Measurements from ENCODE around the gene RAET1L.
"Not testable (repeated sequence)": the region's sequence is repeated elsewhere in the genome, so short reads cannot be mapped to it uniquely, and the experiment has no call there.

Gene RAET1L

GRCh38 chr6:150044621-150045145, 19.4 kb upstream of the RAET1L start:
- no peak for DNase-seq (ENCODE audit: low read depth, low spot score)

- DNase-seq (ENCODE audit: low read depth, low spot score) = no peak
Observed at GRCh38 chr6:150043501-150044412, 18.4 kb upstream of the RAET1L start.

- no peak for DNase-seq (ENCODE audit: low read depth, low spot score)
Observed at GRCh38 chr6:150043096-150043495, 17.8 kb upstream of the RAET1L start.

GRCh38 chr6:150038202-150039062, 13.1 kb upstream of the RAET1L start:
- DNase-seq (ENCODE audit: low read depth, low spot score) = no peak

- no peak for DNase-seq (ENCODE audit: low read depth, low spot score)
Observed at GRCh38 chr6:150037526-150038201, 12.3 kb upstream of the RAET1L start.

- DNase-seq (ENCODE audit: low read depth, low spot score) = no peak
Observed at GRCh38 chr6:150036081-150036480, 10.7 kb upstream of the RAET1L start.

- DNase-seq (ENCODE audit: low read depth, low spot score) = no peak
Observed at GRCh38 chr6:150033207-150033771, 8.0 kb upstream of the RAET1L start.

GRCh38 chr6:150032598-150032997, 7.3 kb upstream of the RAET1L start:
- no peak for DNase-seq (ENCODE audit: low read depth, low spot score)

- DNase-seq (ENCODE audit: low read depth, low spot score) = no peak
Observed at GRCh38 chr6:150030611-150031010, 5.3 kb upstream of the RAET1L start.

GRCh38 chr6:150029749-150030148, 4.4 kb upstream of the RAET1L start:
- DNase-seq (ENCODE audit: low read depth, low spot score) = no peak

- no peak for DNase-seq (ENCODE audit: low read depth, low spot score)
Observed at GRCh38 chr6:150029276-150029675, 3.9 kb upstream of the RAET1L start.

GRCh38 chr6:150028799-150029198, 3.5 kb upstream of the RAET1L start:
- DNase-seq (ENCODE audit: low read depth, low spot score) = no peak

GRCh38 chr6:150027806-150028565, 2.7 kb upstream of the RAET1L start:
- DNase-seq (ENCODE audit: low read depth, low spot score) = no peak

GRCh38 chr6:150026976-150027805, 1.9 kb upstream of the RAET1L start:
- no peak for DNase-seq (ENCODE audit: low read depth, low spot score)

- no peak for DNase-seq (ENCODE audit: low read depth, low spot score)
Observed at GRCh38 chr6:150024646-150025155, 631 bp downstream of the RAET1L start.

GRCh38 chr6:150024021-150024420, 1.3 kb downstream of the RAET1L start:
- DNase-seq (ENCODE audit: low read depth, low spot score) = not testable (repeated sequence)

- DNase-seq (ENCODE audit: low read depth, low spot score) = not testable (repeated sequence)
Observed at GRCh38 chr6:150021870-150022269, 3.5 kb downstream of the RAET1L start.

GRCh38 chr6:150018846-150019580, 6.3 kb downstream of the RAET1L start:
- no peak for DNase-seq (ENCODE audit: low read depth, low spot score)

GRCh38 chr6:150017186-150017521, 8.2 kb downstream of the RAET1L start:
- not testable (repeated sequence) for DNase-seq (ENCODE audit: low read depth, low spot score)
